Kidney epithelial cell (primary cell): ENCODE data around the gene PCNT. TPM values are rescaled to one million over a fixed set of nuclear protein-coding genes. Genes with fewer than 3 reads are reported as not detected.

Experiments used
- DNase-seq: peaks from one replicate; pipeline ENCODE4 v3.0.0-alpha.2; 2010; ENCODE audit warnings: low read depth
- H3K27me3 ChIP-seq: 2 replicates; pipeline ENCODE4 v1.6.0; 2011; ENCODE audit warnings: low read length; ENCODE audit not compliant: control insufficient read depth, insufficient read depth
- H3K36me3 ChIP-seq: 2 replicates; pipeline ENCODE4 v1.5.1; 2011; ENCODE audit warnings: low read length; ENCODE audit not compliant: control insufficient read depth, insufficient read depth
- H3K4me3 ChIP-seq: 2 replicates; pipeline ENCODE4 v1.5.1; 2011; ENCODE audit warnings: low read depth, mild to moderate bottlenecking, control low read depth, low read length
- total RNA-seq: library from RNA; depleted of rRNA; stranded (reverse); fragments of >200 nt; gene quantifications from 2 replicates; pipeline ENCODE4 v1.2.3, GENCODE V29; 2015
- TF ChIP-seq, protein P1 (sequence below): IDR thresholded peaks from 2 replicates; pipeline ENCODE4 v1.5.1; 2011; ENCODE audit warnings: mild to moderate bottlenecking, moderate library complexity, low read length, control low read depth, inconsistent platforms; ENCODE audit not compliant: insufficient read depth, poor library complexity, severe bottlenecking

PCNT gene
- total RNA-seq, 1 donor from 2014 or later = 22.2 TPM

DNA sequence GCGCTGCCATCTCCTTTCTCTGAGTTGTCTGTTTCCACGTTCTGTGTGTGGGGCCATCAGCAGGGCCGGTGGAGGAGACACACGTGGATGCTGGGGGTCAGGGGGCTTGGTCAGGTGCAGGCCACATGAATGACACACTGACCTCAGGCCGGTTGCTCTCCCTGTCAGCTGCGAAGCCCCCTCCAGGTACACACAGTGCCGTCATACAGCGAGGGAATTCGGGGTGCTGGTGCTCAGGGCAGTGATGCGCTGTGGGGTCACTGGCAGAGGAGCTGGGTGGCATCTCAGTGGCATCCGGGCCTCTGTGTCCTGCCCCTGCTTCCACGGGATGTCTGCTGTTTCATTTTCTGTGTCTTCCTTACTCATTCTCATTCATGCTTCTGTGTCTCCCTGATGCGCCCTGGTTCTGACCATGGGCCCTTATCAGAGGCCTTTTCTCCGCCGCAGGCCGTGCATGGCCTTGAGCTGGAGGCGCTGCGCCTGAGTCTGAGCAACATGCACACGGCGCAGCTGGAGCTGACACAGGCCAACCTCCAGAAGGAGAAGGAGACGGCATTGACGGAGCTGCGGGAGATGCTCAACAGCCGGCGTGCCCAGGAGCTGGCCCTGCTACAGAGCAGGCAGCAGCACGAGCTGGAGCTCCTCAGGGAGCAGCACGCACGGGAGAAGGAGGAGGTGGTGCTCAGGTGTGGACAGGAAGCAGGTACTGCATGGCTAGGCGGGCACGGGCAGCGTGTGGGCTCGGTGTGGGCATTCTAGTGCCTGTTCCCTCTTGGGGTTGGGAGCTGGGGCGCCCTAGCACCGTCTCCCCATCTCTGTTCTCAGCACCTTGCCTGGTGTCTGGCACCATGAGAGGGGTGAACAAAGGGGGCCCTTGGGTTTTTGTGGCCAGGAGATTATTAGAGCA lies 22.6 kb downstream of the PCNT start:
- DNase-seq = no peak

DNA sequence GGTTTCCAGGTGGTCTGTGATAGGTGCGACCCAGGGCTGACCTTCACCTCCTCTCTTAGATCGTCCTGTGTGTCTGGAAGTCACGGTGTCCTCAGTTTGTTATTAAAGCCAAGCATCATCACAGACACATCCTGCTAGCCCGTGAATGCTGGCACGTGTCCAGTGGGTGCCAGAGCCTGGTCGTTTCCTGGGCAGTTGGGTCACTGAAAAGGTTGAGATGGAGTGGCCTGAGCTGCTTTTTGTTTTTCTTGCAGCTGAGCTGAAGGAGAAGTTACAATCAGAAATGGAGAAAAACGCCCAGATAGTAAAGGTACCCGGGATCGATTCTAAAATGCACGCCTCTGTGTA lies 23.2 kb downstream of the PCNT start:
- Histone ChIP-seq H3K36me3 (no peaks in the 10 kb centered on the region), H3K4me3 (no peak overlapping the region), H3K27me3 (no peaks in the 10 kb centered on the region)
- no peak for DNase-seq
- TF ChIP-seq, protein P1, sequence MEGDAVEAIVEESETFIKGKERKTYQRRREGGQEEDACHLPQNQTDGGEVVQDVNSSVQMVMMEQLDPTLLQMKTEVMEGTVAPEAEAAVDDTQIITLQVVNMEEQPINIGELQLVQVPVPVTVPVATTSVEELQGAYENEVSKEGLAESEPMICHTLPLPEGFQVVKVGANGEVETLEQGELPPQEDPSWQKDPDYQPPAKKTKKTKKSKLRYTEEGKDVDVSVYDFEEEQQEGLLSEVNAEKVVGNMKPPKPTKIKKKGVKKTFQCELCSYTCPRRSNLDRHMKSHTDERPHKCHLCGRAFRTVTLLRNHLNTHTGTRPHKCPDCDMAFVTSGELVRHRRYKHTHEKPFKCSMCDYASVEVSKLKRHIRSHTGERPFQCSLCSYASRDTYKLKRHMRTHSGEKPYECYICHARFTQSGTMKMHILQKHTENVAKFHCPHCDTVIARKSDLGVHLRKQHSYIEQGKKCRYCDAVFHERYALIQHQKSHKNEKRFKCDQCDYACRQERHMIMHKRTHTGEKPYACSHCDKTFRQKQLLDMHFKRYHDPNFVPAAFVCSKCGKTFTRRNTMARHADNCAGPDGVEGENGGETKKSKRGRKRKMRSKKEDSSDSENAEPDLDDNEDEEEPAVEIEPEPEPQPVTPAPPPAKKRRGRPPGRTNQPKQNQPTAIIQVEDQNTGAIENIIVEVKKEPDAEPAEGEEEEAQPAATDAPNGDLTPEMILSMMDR = no peak

More for the DNA sequence above, 22.6 kb downstream of the PCNT start:
- Histone ChIP-seq H3K36me3 (no peaks in the 10 kb centered on the region), H3K27me3 (no peaks in the 10 kb centered on the region), H3K4me3 (no peak overlapping the region)
- TF ChIP-seq, protein P1 = no peak

DNA sequence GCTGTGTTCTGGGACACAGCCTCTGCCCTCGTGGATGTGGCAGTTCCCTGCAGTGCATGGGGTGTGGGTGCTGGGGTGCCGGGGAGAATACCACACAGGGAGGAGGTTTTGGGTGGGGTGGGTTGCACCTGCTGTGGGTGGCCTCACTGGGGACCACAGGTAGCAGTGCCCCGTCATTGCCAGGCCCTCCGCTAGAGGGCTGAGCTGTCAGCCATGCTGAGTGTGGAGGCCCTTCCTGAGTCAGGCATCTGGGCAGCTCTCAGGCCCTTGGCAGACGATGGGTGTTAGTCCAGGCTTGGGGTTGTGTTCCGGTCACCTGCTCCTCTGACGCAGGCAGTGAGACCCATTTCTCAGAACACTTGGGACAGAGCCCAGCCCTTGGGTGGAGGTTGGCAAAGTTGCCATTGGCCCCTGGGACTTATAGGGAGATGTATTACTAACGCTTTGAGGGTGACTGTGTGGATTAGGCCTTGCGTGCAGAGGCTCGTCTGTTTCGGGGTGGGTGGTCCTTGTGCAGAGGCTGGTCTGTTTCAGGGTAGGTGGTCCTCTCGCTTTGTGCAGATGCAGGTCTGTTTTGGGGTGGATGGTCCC lies 23.9 kb downstream of the PCNT start:
- TF ChIP-seq, protein P1 = peak; percentile 19
- H3K27me3 ChIP-seq = no peaks in the 10 kb centered on the region
- no peak for DNase-seq
- no peak overlapping the region for H3K4me3 ChIP-seq
- peaks cover 1% of the 10 kb centered on the region for H3K36me3 ChIP-seq

DNA sequence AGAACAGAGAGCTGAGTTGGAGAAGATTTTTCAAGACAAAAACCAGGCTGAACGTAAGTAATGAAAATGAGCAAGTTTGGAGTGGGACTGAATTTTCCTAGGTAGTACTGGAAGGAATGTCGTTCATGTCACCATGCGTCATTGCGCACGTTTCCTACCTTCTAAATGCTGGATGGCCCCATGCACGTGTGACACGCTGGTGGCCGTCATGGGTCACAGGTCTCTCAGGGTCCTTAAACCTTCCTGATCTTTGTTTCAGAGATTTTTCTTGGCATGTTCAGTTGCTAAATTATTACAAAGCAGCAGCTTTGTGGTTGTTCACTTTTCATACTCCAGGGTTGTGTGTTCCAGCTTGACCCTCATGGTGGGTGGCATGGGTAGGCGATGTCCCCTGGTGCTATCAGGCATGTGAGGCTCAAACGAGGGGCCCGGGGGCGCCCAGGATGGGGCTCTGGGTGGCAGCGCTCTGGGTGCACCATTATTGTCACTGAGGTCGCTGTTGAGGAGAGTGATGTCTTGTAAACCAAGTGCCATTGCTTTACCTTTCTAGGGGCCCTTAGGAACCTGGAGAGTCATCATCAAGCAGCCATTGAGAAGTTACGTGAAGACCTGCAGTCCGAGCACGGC lies 25.3 kb downstream of the PCNT start:
- Histone ChIP-seq H3K36me3 (peaks cover 1% of the 10 kb centered on the region), H3K27me3 (no peaks in the 10 kb centered on the region), H3K4me3 (no peak overlapping the region)
- TF ChIP-seq, protein P1 = no peak
- DNase-seq = no peak

DNA sequence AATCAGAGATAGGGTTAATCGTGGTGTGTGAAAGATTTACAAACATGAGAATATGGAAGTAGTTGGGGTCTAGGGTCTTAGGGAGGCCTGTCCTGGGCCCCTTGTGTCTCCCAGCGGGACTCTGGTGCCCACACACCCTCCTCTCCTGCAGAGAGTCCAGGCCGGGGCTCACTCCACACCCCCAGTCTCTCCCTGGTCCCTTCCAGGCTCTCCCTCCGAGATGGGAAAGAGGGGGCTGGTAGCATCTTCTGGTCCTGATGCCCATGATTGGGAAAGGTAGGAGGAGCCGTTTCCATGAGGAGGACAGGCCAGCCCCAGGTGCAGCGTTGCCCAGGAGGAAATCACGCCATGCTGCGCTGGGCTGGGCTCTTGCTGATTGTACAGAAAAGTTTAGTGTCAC lies 26.6 kb downstream of the PCNT start:
- TF ChIP-seq, protein P1 = no peak
- peaks cover 3% of the 10 kb centered on the region for H3K36me3 ChIP-seq
- no peak for DNase-seq
- H3K4me3 ChIP-seq = no peak overlapping the region
- no peaks in the 10 kb centered on the region for H3K27me3 ChIP-seq
